Hepatocyte (in vitro differentiated cells): ENCODE measurements around the gene CRAMP1. TPM values are rescaled to one million over a fixed set of nuclear protein-coding genes. Genes with fewer than 3 reads are reported as not detected.

Experiments used
- polyA plus RNA-seq: library from polyadenylated mRNA; unstranded; fragments of >200 nt; fragmentation: Nextera tagmentation; extraction: Ambion mirVana; gene quantifications from 2 replicates; pipeline ENCODE4 v1.2.1, GENCODE V29; 2016
- total RNA-seq: library from RNA; depleted of rRNA; stranded (reverse); fragments of >200 nt; gene quantifications from 2 replicates; pipeline ENCODE4 v1.2.3, GENCODE V29; 2014

CRAMP1 gene
- total and polyA plus RNA-seq, 2 experiments from 2014 or later, result 6.7 to 8.2 TPM

Other genes with a start within 250 kb of the CRAMP1 start
- 5.5 and 10.3 TPM in 2 replicates for gene UNKL, start 197.7 kb upstream of the CRAMP1 start, total RNA-seq
- gene UNKL, start 197.7 kb upstream of the CRAMP1 start, polyA plus RNA-seq, result 8.5 and 9.6 TPM in 2 replicates
- gene UQCC4, start 191.6 kb upstream of the CRAMP1 start, total RNA-seq, result 16.0 and 17.3 TPM in 2 replicates
- 24.0 and 36.6 TPM in 2 replicates for gene UQCC4, start 191.6 kb upstream of the CRAMP1 start, polyA plus RNA-seq
- 2.0 and 2.5 TPM in 2 replicates for gene PERCC1, start 181.3 kb upstream of the CRAMP1 start, total RNA-seq
- not detected in 2 replicates for gene PERCC1, start 181.3 kb upstream of the CRAMP1 start, polyA plus RNA-seq
- gene CCDC154, start 167.8 kb upstream of the CRAMP1 start, total RNA-seq, result 0.33 and 0.64 TPM in 2 replicates
- 1.6 and 4.6 TPM in 2 replicates for gene CCDC154, start 167.8 kb upstream of the CRAMP1 start, polyA plus RNA-seq
- 47.4 and 56.3 TPM in 2 replicates for gene CLCN7, start 137.3 kb upstream of the CRAMP1 start, total RNA-seq
- gene CLCN7, start 137.3 kb upstream of the CRAMP1 start, polyA plus RNA-seq, result 107 and 127 TPM in 2 replicates
- not detected in 2 replicates for gene PTX4, start 123.4 kb upstream of the CRAMP1 start, total RNA-seq
- gene PTX4, start 123.4 kb upstream of the CRAMP1 start, polyA plus RNA-seq, result not detected in 2 replicates
- 12.0 and 22.8 TPM in 2 replicates for gene TELO2, start 119.0 kb upstream of the CRAMP1 start, total RNA-seq
- 50.9 and 60.3 TPM in 2 replicates for gene TELO2, start 119.0 kb upstream of the CRAMP1 start, polyA plus RNA-seq
- 4.7 and 5.4 TPM in 2 replicates for gene TMEM204, start 78.7 kb upstream of the CRAMP1 start, total RNA-seq
- 2.7 and 4.3 TPM in 2 replicates for gene TMEM204, start 78.7 kb upstream of the CRAMP1 start, polyA plus RNA-seq
- 18.8 and 21.5 TPM in 2 replicates for gene IFT140, start 288 bp upstream of the CRAMP1 start, total RNA-seq
- gene IFT140, start 288 bp upstream of the CRAMP1 start, polyA plus RNA-seq, result 18.5 and 22.9 TPM in 2 replicates
- gene JPT2, start 65.9 kb downstream of the CRAMP1 start, total RNA-seq, result 52.0 and 56.1 TPM in 2 replicates
- gene JPT2, start 65.9 kb downstream of the CRAMP1 start, polyA plus RNA-seq, result 7.8 and 9.2 TPM in 2 replicates
- gene MAPK8IP3, start 93.8 kb downstream of the CRAMP1 start, total RNA-seq, result 25.4 and 42.3 TPM in 2 replicates
- 44.9 and 71.9 TPM in 2 replicates for gene MAPK8IP3, start 93.8 kb downstream of the CRAMP1 start, polyA plus RNA-seq
- 34.8 and 51.7 TPM in 2 replicates for gene NME3, start 159.2 kb downstream of the CRAMP1 start, total RNA-seq
- 86.6 and 104 TPM in 2 replicates for gene NME3, start 159.2 kb downstream of the CRAMP1 start, polyA plus RNA-seq
- gene EME2, start 160.4 kb downstream of the CRAMP1 start, total RNA-seq, result 12.0 and 17.7 TPM in 2 replicates
- gene EME2, start 160.4 kb downstream of the CRAMP1 start, polyA plus RNA-seq, result 20.8 and 28.2 TPM in 2 replicates
- gene MRPS34, start 160.8 kb downstream of the CRAMP1 start, total RNA-seq, result 115 and 116 TPM in 2 replicates
- gene MRPS34, start 160.8 kb downstream of the CRAMP1 start, polyA plus RNA-seq, result 155 TPM in 2 replicates
- gene SPSB3, start 170.2 kb downstream of the CRAMP1 start, total RNA-seq, result 34.4 and 38.8 TPM in 2 replicates
- 64.6 and 76.4 TPM in 2 replicates for gene SPSB3, start 170.2 kb downstream of the CRAMP1 start, polyA plus RNA-seq
- gene NUBP2, start 170.6 kb downstream of the CRAMP1 start, total RNA-seq, result 72.7 and 85.4 TPM in 2 replicates
- gene NUBP2, start 170.6 kb downstream of the CRAMP1 start, polyA plus RNA-seq, result 92.9 and 101 TPM in 2 replicates
- gene IGFALS, start 181.3 kb downstream of the CRAMP1 start, total RNA-seq, result 10.6 and 11.2 TPM in 2 replicates
- 10.7 and 12.6 TPM in 2 replicates for gene IGFALS, start 181.3 kb downstream of the CRAMP1 start, polyA plus RNA-seq
- gene HAGH, start 214.5 kb downstream of the CRAMP1 start, total RNA-seq, result 55.6 and 69.3 TPM in 2 replicates
- gene HAGH, start 214.5 kb downstream of the CRAMP1 start, polyA plus RNA-seq, result 91.7 and 113 TPM in 2 replicates
- 80.6 and 101 TPM in 2 replicates for gene FAHD1, start 214.8 kb downstream of the CRAMP1 start, total RNA-seq
- gene FAHD1, start 214.8 kb downstream of the CRAMP1 start, polyA plus RNA-seq, result 59.4 and 76.6 TPM in 2 replicates